Right renal cortex interstitium (tissue), 3 donors: ENCODE data around the gene POC1B. TPM values are rescaled to one million over a fixed set of nuclear protein-coding genes. Genes with fewer than 3 reads are reported as not detected.
"Not testable (repeated sequence)": the region's sequence is repeated elsewhere in the genome, so short reads cannot be mapped to it uniquely, and the experiment has no call there.

Experiments
- DNase-seq, 3 donors: peaks; one replicate each; pipeline ENCODE4 v3.0.0-alpha.2; 2013; ENCODE audit warnings: low read depth in 3 of 3, low spot score in 2 of 3
- polyA plus RNA-seq, 3 donors: library from polyadenylated mRNA; unstranded; fragments of 120-200 nt; gene quantifications; one replicate each; pipeline ENCODE4 v1.2.1, GENCODE V29; 2013; ENCODE audit not compliant: insufficient read length in 3 of 3

The POC1B gene
- polyA plus RNA-seq, 3 donors, result 20.5 to 22.5 (median 21.3) TPM

DNA sequence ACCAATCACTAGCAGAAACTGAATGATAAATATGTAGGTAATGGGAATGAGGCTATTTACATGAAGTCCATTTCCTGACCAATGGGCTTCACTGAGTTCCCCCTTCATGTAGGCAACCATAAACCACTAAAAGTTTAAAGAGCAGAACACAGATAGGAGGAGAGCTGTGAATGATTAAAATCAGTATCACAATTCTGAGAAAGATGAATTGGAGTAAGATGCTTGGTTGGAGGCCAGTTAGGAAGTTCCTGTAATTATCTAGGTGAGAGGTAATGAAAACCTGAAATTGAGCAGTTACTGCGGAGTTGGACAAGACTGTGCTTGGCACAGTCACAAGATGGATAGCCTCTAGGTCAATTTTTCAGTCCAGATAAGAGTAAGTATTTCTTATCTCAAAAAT lies 57.8 kb downstream of the POC1B start:
- DNase-seq, result no peak

DNA sequence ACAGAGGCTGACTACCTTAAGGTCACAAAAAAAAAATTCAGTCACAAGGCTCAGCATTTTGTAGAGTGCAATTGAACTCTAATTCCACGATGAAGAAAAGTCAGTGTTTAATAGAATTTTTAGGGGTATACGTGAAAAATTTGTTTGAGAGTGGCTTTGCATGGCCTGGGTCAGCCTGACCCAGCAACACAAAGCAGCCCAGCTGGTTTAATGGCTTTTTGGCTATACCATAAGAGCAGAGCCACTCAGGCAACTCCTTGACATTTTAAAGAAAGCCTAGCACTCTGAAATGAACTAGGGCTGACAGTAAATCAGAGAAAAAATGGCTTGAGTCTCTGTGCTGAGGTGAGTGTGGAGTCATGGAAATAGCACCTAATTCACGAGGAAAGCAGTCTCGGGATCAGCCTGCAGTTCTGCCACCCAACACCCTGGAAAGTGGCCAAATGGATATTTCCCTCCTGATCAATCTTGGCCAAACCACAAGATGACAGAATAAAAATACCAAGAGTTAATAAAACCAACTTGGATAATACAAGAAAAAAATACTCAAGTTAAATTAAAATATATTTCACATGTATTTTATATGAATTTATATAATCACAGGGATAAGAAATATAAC lies 60.8 kb downstream of the POC1B start:
- DNase-seq, result no peak

DNA sequence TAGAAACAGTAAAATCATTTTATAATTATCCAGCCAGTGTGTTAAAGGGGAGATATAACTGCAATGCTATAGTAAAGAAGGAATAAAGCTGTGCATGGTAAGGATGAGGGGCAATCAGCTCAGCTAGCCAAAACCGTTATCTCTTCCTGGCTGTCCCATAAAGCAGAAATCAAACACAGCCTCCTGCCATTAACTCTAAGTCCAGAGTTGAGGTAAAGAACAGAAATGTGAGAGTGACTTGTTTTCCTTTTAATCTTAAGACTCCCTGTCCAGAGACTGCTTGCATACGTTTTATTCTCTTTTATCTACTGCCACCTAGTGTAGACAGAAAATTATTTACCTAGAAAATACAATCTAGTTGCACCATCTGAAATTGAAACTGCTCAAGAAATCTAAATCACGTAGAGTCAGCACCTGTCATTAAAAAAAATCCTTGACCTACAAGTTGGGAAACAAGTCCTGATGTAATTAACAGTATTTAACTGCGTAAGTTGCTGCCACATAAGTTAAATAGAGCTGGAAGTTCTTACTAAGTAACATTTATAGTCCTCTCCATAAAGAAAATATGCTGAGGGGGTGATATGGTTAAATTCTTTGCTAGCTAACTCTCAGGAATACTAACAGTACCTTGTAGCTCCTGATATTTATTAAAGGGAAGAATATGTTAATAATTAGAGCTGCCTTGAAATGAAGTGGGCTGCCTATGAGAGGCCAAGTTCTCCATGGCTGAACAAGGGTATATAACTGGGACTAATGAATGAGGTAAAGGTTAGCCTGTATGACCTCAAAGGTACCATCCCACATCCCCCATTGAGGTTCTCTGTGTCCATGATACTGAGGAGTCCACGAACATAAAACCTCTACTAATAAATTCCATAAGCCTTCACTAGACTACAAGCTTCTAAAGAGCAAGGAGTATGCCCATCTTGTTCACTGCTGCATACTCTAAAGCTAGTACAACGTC lies 63.9 kb downstream of the POC1B start:
- DNase-seq, result no peak

DNA sequence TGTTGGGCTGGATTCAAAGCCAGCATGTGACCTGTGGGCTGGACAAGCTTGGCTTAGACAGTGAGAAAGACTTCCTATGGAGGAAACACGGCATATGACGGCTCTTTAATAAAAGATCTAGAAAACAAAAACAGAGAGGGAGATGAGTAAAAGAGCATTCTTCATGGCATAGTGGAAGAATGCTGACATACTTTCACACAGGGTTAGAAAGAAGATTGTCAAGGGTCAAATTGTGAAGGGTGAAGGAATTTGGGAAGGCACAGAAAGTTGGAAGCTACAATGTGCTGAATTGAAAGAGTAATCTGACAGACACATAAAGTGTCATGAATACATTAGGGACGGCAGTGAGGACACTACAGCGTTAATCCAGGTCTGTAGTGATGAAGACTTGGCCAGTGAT lies 64.7 kb downstream of the POC1B start:
- DNase-seq, result no peak

DNA sequence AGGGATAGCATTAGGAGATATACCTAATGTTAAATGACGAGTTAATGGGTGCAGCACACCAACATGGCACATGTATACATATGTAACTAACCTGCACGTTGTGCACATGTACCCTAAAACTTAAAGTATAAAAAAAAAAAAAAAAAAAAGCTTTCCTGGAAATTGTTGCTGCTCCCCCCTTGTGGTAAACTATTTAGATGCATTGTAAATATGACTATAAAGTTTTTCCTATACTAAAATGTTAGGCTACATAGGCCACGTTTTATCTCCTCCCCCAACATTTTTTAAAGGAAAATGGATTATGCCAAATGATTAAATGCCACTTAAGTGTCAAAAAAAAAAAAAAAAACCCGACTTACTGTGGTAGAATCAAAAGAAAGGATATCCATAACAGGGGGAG lies 66.6 kb downstream of the POC1B start:
- not testable (repeated sequence) for DNase-seq

DNA sequence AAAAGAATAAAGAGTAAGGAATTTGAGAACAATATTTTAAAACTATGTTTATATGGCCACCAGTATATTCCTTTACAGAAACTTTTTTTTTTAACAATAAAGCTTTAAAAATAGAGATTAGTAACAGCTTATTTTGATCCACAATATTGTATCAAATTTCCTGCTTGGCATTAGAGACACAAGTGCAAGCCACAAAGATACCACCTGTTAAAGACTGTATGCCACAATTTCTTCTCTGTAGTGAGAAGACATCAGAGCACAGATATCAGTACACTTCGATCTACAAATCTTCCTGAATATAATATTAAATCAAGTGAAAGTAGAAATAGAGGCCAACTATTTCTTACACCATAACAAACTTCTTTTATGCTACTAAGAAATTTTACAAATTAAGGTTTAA lies 69.3 kb downstream of the POC1B start:
- no peak for DNase-seq

DNA sequence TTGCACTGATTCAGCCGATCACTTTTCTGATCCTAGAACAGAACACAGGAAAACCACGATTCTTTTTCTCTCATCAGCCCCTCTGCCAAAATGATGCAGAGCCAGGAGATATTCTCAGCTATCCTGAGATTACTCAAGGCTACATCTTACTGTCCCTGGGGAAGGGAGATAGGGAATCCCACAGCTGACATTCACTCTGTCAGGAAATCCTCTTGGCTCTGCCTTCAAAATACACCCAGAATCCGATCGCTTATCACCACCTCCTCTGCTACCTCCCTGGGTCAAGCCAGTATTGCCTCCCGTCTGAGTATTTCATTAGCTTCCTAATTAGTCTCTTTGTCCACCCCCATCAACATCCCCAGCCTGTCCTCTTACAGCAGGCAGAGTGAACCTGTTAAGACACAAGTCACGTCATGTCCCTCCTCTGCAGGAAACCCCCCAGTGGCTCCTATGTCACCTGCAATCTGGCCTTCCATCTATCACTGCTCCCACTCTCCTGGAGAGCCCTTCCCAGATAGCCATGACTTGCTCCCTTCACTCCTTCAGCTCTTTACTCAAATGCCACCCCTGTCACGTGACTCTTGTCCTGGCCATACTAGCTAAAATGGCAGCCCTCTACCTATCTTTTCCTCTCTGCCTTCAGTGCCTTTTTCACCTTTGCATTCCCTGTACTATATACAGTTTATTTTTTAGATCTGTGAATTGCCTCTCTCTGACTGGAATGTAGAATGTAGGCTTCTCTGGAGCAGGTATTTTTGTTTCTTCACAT lies 71.6 kb downstream of the POC1B start:
- DNase-seq, result no peak

DNA sequence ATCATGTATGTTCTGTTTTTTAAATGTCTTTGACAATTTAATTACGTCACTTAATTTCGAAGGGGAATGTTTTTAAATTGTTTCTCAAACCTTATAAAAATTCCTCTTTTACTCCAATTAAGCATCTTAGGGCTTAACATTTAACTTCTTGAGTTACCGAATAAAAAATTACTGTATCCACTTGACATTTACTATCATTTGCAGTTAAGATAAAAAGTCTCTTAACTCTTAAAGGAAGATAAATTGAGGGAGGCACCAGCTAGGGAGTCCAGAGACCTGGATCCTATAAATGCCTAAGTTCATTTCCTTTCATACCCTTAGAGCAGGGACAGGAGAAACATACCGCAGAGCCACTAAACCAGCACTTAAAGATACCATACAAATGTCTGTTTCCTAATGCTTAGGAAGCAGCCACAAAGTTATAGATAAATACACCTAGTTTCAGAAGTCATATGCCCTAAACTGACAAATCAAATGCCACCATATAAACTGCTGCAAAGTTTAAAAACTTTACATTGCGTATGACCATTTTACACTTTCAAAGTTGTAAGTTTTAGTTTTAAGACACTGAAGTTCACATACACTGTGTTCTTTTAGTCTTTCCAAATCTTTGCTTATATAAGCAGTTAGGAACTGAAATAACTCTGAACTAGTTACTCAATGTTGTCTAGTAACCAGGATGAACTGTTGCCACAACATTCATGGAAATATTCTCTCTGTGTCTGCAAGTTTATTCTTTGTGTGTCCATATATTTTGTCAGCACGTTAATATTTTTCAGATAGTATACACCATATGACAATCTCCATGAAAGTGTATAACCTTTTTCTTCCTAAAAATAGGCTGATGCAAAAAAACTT lies 72.5 kb downstream of the POC1B start:
- no peak for DNase-seq

DNA sequence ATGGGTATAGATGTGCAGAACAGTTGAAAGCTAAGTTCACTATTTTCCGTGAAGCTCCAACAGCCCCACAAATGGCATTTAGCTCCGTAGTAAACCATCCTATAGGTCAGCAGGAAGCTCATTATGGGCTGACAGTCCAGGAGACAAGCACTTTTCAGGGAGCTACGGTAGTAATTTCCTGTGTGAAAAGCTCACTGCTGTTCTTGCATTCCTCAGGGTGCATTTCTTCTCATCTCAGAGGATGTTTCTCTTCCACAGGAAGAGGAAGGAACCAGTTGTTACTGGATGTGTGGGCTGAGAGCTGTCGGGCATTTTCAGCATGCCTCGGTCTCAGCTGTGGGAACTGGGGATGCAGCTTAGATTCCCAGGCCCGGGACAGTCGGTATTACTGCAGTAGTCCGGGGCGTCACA lies 74.0 kb downstream of the POC1B start:
- DNase-seq, result no peak

DNA sequence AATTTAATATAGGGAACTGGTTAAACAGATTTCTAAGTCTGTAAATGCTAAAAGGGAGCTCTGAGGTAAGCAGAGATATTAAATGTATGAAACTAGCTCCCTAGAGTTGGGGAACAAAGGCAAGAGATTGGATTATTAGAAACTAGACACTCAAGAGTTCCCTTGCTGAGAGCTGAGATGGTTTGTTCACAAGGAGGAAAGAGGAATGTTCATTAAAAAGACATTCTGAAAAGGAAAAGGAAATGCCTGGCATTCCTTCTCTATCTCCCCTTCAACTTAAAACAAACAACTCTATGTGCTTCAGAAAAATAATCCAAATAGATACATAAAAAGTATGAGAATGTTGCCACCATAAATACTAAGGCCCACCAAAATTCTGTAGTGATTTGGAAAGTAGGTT lies 74.9 kb downstream of the POC1B start:
- DNase-seq, result no peak

DNA sequence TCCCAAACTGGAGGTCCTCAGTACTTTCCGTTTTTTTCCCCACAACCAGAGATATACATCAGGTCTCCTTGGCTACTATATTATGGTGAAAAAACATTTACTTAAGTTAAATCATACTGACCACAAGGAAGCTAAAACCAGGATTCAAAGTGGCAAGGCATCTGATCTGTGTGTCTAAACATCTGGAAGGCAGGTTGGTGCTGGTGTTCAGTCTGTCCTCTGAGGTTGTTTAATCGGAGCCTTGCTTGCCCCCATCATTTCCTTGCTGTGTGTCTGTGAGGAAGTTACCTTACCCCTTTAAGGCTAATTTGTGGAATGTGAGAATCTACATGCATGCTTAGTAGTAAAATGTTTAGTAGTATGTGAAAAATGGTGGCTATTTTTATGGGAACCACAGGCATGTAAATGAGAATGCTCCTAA lies 76.9 kb downstream of the POC1B start:
- DNase-seq, result no peak

DNA sequence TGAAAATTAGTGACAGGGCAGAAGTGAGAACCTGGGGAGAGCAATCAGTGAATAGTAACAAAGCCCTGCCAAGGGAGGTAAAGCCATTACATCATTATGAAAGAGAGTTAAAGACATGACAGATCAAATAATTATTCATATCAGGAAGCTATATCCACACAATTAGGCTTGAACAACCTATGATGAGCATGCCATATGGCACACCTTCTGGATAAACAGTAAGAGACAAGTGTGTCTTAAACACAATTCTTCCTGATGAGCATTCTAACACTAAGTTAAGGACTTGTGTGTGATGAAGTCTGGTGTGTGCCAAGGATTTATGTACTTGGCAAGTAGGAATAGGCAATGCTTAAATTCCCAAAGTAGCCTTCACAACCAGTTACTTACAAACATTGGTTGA lies 77.3 kb downstream of the POC1B start:
- DNase-seq, result no peak

DNA sequence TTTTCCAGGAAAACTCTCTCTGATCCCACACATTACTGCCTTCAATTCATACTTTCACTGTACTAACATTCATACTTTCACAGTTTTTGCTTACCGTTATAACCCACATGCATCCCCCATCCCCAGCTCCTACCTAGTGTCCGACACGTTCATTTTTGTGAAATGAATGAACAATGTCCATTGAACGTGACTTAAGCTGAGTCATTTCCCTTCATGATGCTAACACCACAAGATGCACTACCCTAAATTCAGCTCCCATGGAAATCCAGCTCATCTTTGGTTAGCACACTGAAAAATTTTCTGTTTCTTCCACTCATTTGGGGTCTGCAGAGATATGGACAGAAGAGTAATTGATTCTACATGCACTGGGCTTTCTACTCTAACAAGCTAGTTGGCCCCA lies 85.9 kb downstream of the POC1B start:
- no peak for DNase-seq

DNA sequence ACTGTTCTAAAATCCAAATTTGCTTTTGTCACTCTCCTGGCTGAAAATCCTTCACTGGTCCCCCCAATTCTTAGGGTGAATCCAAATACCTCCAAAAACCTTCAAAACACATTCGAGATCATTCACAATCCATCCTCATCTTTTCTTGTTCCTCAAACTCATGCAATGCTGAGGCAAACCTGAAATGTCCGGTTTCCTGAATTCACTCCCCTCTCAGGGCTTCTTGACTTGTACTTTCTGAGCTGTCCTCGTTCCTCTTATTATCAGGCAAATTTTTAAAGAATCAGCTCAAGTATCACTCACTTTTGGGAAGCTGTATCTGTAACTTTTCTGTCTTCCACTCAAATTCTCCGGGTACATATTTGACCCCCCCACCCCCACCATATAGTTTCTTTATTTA lies 88.6 kb downstream of the POC1B start:
- DNase-seq, result no peak

DNA sequence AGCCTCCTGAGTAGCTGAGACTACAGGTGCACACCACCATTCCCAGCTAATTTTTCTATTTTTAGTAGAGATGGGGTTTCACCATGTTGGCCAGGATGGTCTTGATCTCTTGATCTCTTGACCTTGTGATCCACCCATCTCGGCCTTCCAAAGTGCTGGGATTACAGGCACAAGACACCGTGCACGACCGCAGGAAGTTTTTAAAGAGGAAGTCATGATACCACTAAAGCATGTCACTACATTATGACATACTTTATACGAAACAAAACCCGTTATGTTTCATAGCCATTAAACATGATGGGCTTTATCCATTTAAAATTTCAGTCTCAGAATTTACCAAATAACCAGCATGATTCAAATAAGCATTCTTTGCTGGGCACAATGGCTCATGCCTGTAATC lies 89.8 kb downstream of the POC1B start:
- DNase-seq, result no peak

DNA sequence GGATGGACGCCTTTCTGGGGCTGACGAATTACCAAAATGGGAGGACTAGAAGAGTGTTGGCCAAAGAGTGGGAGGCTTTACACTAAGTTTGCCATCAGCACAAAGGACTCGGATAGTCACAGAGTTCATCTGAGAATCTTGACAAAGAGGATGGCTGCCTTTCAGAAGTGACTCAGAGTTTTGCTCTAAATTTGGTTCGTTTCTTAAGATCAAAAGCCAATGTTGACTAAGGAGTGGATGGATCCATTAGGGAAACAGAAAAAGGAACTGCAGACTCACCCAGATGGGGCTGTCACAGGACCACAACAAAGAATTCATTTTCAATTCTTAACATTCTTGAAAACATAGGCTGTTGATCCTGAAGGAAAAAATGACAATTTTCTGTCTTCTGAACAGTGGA lies 92.2 kb downstream of the POC1B start:
- DNase-seq, result no peak

DNA sequence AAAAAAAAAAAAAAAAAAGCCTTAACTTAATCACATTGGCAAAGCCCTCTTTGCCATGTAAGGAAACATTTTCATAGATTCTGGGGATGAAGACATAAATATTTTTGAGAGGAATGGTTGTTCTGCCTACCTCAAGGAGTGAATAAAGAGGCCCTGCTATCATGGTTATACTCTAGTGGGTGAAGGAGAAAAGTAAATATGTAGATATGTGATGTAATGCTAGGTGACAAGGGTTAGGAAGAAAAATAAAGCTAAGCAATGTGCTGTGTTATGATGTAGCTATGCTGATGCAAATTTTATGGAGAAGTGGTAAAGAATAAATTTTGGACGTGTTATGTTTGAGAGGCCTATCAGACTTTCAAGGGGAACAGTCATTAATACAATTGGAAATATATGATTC lies 93.5 kb downstream of the POC1B start:
- DNase-seq, result no peak

DNA sequence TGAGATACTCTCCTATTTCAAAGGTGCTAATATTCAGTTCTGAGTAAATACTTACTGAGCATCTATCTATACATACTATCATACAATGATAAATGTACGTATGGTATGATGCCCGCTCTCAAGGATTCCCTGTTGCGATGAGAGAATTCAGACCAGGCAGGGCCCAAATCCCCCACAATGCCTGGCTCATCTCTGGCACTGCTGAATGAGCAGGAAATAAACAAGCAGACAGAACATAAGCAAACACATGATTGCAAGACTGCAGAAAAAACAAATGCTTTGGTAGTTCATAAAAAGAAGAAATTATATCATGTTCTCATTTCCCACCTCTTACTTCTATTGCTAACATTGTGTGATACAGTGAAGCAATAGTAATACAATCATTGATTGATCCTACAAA lies 96.3 kb downstream of the POC1B start:
- no peak for DNase-seq

DNA sequence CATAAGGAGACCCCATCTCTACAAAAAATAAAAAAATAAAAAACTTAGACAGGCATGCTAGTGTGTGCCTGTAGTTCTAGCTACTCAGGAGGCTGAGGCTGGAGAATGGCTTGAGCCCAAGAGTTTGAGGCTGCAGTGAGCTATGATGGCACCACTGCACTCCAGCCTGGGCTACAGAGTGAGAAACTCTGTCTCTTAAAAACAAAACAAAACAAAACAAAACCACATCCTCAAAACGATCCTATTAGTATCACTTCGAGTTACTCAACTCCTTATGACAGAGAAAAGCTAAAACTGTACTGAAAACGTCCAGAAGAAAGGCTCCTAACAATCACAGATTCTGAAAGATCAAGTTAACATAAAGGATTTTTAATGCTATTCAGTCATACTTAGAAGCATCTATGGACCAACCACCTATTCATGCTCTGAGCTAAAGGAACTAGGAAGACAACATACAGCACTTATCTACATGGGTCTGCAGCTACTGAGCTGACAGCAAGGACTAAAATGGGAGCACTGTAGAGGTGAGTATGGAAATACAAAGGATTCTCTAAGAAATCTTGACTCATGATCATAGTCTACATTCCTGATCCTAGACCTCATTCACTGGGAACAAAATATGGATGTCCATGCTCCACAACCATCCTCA lies 98.2 kb downstream of the POC1B start:
- DNase-seq, result no peak

DNA sequence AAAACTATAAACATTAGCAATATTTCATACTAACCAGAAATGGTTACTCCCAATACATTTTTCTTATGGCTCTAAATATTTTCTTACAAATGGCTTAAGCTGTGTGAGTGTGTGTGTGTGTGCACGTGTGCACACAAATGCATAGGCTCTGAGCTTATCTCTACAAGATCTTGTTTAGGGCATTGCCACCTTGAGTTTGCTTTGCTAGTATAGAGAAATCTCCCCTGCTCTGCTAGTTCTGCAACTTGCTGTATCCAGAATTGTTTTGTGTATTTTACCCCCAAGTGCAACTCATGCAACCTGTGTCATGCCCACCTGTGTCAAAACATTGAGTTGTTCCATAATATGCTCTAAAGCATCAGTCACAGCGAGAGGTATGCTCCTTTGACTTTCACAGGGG lies 101.0 kb downstream of the POC1B start:
- no peak for DNase-seq
